Testis (tissue), 3 donors: ENCODE measurements around the gene PTPRN2. TPM values are rescaled to one million over a fixed set of nuclear protein-coding genes. Genes with fewer than 3 reads are reported as not detected.

Experiments
- DNase-seq: peaks from one replicate; pipeline ENCODE4 v3.0.0-alpha.2; 2019
- H3K27ac ChIP-seq, 2 donors: fragments of 200-600 bp; sonication (generic); one replicate each; pipeline ENCODE4 v1.5.1; 2019
- H3K27me3 ChIP-seq: fragments of 200-600 bp; sonication (generic); one replicate; pipeline ENCODE4 v1.5.1; 2019
- H3K36me3 ChIP-seq: fragments of 200-600 bp; sonication (generic); one replicate; pipeline ENCODE4 v1.5.1; 2017; ENCODE audit warnings: low read depth; ENCODE audit errors: missing control alignments
- H3K4me1 ChIP-seq: fragments of 200-600 bp; sonication (generic); one replicate; pipeline ENCODE4 v1.5.1; 2019
- H3K4me3 ChIP-seq, 2 donors: fragments of 200-600 bp; sonication (generic); one replicate each; pipeline ENCODE4 v1.5.1; 2017 to 2019
- H3K9me3 ChIP-seq: fragments of 200-600 bp; sonication (generic); one replicate; pipeline ENCODE4 v1.5.1; 2017
- POLR2A ChIP-seq: fragments of 450-650 bp; IDR thresholded peaks from one replicate; pipeline ENCODE4 v1.6.1; 2017; ENCODE audit warnings: antibody characterized with exemption, mild to moderate bottlenecking, moderate library complexity
- WGBS, 2 donors: methylation state at CpG; one replicate each; pipeline ENCODE4 v1.1.5; 2018; 5-methylcytosine and 5-hydroxymethylcytosine counted together
- intact Hi-C: fragments of 100-400 bp; cut with DNase I; formaldehyde crosslinking; loops from one replicate; pipeline ENCODE4 v1.15.1; 2023; ENCODE audit warnings: low total_unique reads
- polyA plus RNA-seq: library from polyadenylated mRNA; stranded (reverse); fragments of 350-450 nt; fragmentation: Illumina TruSeq; extraction: RNeasy Lipid Tissue Mini Kit (QIAGEN cat#74804); gene quantifications from one replicate; pipeline ENCODE4 v1.2.3, GENCODE V29; 2014; ENCODE audit warnings: low read depth, low replicate concordance; ENCODE audit not compliant: insufficient read depth
- total RNA-seq, 2 donors: library from RNA; depleted of rRNA; stranded (reverse); fragments of >200 nt; gene quantifications; one replicate each; pipeline ENCODE4 v1.2.3, GENCODE V29; 2016
- TF ChIP-seq, protein P1 (sequence below), 3 experiments: fragments of 450-650 bp in 2 of 3; fragments of 200-600 bp in 1 of 3; sonication (generic) in 1 of 3; IDR thresholded peaks; one replicate each; pipeline ENCODE4 v1.5.1; 2016 to 2019; ENCODE audit warnings: antibody characterized with exemption in 3 of 3, mild to moderate bottlenecking in 2 of 3, moderate library complexity in 1 of 3

The PTPRN2 gene
- total and polyA plus RNA-seq, 3 donors from 2014 or later: 9.3 to 10.8 (median 9.8) TPM

DNA sequence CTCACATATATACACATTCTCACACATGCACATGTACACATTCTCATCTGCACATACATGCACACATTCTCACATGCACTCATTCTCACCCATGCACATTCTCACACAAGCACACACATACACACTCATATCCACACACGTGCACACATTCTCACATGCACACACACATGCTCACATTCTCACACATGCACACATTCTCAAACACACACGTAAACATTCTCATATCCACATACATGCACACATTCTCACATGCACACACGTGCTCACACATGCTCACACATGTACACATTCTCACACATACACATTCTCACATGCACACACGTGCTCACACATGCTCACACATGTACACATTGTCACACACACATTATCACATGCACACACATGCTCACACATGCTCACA is 260.6 kb downstream of the PTPRN2 start:
- no peak overlapping the region for H3K4me3 ChIP-seq
- no peaks in the 10 kb centered on the region for H3K4me1 ChIP-seq
- no peaks in the 10 kb centered on the region for H3K36me3 ChIP-seq
- intact Hi-C loops: no loop called here
- no peaks in the 10 kb centered on the region for H3K9me3 ChIP-seq
- TF ChIP-seq POLR2A: no peak
- TF ChIP-seq, protein P1, sequence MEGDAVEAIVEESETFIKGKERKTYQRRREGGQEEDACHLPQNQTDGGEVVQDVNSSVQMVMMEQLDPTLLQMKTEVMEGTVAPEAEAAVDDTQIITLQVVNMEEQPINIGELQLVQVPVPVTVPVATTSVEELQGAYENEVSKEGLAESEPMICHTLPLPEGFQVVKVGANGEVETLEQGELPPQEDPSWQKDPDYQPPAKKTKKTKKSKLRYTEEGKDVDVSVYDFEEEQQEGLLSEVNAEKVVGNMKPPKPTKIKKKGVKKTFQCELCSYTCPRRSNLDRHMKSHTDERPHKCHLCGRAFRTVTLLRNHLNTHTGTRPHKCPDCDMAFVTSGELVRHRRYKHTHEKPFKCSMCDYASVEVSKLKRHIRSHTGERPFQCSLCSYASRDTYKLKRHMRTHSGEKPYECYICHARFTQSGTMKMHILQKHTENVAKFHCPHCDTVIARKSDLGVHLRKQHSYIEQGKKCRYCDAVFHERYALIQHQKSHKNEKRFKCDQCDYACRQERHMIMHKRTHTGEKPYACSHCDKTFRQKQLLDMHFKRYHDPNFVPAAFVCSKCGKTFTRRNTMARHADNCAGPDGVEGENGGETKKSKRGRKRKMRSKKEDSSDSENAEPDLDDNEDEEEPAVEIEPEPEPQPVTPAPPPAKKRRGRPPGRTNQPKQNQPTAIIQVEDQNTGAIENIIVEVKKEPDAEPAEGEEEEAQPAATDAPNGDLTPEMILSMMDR (IDR thresholded peaks at IDR 0.05): no peak
- 67 to 79% methylated on average over 4 of the region's 4 CpGs for WGBS, 2 donors
- H3K27me3 ChIP-seq: no peaks in the 10 kb centered on the region
- no peak for DNase-seq
- no peak overlapping the region for H3K27ac ChIP-seq

DNA sequence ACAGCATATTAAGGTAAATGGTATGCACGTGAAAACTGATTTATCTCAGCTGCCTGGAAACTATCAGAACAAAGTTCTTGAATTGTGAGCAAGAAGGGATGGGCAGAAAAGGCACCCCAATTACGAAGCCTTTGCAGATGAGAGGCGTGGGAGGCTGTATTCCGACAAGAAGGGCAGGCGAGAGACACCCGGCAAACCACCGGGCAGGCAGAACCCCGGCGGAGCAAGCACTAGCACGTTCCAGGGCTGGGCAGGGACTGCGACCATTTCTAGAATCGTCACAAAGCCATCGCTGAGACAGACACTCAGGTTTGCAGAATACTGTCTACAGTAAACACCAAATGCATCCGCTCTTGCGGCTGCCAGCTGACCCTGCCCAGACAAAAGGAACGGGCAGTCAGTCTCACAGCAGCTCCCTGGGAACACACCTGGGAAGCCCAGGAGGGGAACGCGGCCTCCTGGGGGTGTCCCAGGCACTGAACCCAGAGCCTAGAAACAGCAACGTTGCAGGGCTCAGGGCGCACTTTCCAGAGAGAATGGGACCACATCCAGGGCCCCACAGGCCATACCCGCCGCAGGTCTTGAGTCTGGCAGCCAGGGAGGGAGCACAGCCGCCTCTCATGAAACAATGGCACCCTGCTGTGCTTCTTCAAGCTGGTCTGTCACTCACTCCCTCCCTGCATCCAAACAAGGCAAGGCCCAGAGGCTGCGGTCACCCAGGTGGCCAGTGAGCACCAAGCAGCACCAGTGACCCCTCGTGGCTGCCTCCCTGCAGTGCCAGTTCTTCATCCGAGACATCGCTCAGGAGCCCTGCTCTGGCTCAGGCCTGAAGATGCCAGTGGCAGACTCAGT is 261.9 kb downstream of the PTPRN2 start:
- intact Hi-C loops: no loop called here
- H3K9me3 ChIP-seq: no peaks in the 10 kb centered on the region
- DNase-seq: peak; percentile 82

DNA sequence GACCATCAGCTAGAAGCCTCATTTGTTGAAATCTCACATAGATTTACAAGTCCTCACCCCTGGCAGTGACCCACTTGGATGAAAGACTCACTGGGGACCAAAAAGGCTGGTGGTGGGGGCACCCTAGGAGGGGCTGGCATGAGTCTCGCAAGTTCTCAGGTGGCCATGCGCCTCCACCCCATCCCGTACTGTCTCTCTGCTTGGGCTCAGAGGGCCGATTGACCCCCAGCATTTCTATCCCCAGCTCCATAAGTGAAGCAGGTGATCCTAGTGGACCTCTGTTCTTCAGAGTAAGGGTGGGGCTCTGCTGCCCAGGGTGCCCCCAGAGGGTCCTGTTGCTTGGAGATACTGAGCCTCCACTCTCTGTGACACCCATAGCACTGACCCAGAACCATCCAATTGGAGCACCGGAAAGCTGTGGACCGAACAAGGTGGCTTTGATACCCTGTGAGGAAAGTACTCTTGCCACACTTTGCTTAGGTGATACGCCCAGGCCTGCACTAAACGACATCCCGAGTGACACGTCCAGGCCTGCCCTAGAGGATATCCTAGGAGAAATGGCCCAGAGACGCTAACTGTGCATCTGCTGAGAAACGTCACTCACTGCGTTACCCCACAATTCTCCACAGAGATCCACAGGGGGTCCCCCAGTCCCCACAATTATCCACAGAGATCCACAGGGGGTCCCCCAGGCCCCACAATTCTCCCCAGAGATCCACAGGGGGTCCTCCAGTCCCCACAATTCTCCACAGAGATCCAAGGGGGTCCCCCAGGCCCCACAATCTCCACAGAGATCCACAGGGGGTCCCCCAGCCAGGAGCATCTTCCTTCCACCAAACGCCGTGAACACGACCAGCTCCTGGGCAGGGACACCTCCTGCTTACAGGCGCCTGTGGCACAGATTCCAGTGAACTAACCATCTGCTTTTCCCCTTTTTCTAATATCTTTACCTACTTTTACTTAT is 262.9 kb downstream of the PTPRN2 start:
- Histone ChIP-seq H3K9me3 (no peaks in the 10 kb centered on the region), H3K27me3 (no peaks in the 10 kb centered on the region), H3K27ac (no peak overlapping the region), H3K36me3 (no peaks in the 10 kb centered on the region), H3K4me3 (no peak overlapping the region), H3K4me1 (no peaks in the 10 kb centered on the region)
- DNase-seq: no peak
- 82 to 85% methylated on average over 17 of the region's 17 CpGs for WGBS, 2 donors
- intact Hi-C loops: no loop called here
- TF ChIP-seq POLR2A: no peak
- TF ChIP-seq, protein P1 (IDR thresholded peaks at IDR 0.05): no peak

More for the DNA sequence above, 261.9 kb downstream of the PTPRN2 start:
- Histone ChIP-seq H3K27ac (no peak overlapping the region), H3K4me1 (no peaks in the 10 kb centered on the region), H3K27me3 (no peaks in the 10 kb centered on the region), H3K4me3 (no peak overlapping the region), H3K36me3 (no peaks in the 10 kb centered on the region)
- TF ChIP-seq, protein P1 (IDR thresholded peaks at IDR 0.05): peak; percentile 22 to 32 (median 24)
- no peak for TF ChIP-seq POLR2A
- 42 to 44% methylated on average over 18 to 27 of the region's 27 CpGs for WGBS, 2 donors

DNA sequence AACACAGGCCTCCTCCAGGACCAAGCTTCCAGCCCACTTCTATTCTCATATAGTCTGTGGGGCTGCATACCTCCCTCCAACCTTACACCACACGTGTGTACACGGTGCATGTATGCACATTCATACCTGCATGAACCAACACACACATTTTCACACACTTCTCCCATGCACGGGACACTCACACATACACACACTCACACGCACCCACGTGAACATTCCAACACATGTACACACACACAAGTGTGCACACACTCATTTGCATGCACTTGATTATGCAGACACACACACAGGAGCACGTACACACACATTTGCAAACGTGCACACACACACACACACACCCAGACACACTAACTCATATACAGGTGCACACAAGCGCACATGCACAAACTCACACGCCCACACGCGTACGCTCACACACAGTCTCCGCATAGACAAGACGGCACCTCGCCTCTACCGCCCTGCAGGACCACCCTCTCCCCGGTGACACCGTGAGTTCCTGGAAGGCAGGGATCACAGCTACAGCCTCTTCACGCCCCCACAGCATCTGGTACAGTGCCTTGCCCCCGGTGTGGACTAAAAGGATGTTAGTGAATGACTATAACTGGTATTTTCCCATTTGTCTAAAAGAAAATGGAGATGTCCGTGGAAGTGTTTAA is 263.8 kb downstream of the PTPRN2 start:
- DNase-seq: no peak
- Histone ChIP-seq H3K4me3 (no peak overlapping the region), H3K4me1 (no peaks in the 10 kb centered on the region), H3K36me3 (no peaks in the 10 kb centered on the region), H3K9me3 (no peaks in the 10 kb centered on the region), H3K27me3 (no peaks in the 10 kb centered on the region), H3K27ac (no peak overlapping the region)
- intact Hi-C loops: no loop called here
- TF ChIP-seq, protein P1 (IDR thresholded peaks at IDR 0.05): no peak
- no peak for TF ChIP-seq POLR2A
- 84 to 87% methylated on average over 20 to 21 of the region's 21 CpGs for WGBS, 2 donors
